Stimulated activated CD4-positive, alpha-beta T cell treated with anti-CD3 and anti-CD28 coated beads, Interleukin-15, amount 100 ng/mL, for 24 hours (primary cell): ENCODE results near the gene INSC.

ENCODE experiments used
- DNase-seq: peaks from one replicate; pipeline ENCODE4 v3.0.0-alpha.2; 2020

INSC gene

DNA sequence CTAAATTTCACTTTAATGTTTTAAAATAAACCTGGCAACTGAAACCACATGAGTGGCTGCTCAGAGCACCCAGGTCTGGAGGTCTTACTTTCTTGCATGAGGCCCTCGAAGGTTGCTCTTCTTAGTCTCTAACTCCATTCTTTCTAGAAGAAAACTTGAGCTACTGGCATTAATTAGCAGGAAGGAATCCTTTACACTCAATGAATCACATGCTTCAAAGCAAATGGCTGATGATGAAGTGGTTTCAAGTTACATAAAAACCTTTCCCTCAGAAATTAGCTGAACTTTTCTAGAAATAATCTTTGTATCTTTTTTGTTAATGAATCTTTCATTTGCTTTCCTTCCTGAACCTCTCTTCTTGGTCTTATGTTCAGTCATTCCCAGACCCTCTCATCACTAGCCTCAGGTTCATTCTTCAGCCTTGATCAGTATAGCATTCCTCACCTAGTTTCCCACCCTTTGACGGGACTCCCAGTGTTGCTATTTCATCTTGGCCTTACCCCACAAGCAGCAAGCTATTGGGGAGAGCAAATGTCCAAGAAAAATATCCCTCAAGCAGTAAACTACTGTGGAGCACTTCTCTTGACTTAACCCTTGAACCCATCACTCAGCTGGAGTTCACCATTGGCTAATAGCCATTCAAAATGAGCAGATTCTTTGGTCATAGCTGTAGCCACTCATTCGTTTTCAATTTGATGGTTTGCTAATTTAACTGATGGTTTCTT, 75.1 kb downstream of the INSC start:
- DNase-seq = no peak

DNA sequence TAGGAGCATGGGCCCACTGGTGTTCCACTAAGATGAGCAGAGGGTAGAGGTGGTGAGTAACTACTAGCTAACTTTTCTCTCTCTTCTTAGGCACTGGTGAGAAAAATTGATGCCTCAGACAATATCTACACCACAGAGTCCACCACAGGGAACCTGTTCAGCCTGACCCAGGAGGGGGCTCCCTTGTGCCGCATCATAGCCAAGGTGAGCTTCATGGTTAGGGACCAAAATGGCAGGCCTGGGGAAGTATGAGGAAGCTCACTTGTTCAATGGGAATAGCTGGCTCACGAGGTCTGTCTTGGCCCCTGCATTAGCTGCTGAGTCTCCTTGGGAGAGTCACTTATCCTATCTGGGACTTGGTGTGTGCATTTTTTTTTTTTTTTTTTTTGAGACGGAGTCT, 75.9 kb downstream of the INSC start:
- no peak for DNase-seq

DNA sequence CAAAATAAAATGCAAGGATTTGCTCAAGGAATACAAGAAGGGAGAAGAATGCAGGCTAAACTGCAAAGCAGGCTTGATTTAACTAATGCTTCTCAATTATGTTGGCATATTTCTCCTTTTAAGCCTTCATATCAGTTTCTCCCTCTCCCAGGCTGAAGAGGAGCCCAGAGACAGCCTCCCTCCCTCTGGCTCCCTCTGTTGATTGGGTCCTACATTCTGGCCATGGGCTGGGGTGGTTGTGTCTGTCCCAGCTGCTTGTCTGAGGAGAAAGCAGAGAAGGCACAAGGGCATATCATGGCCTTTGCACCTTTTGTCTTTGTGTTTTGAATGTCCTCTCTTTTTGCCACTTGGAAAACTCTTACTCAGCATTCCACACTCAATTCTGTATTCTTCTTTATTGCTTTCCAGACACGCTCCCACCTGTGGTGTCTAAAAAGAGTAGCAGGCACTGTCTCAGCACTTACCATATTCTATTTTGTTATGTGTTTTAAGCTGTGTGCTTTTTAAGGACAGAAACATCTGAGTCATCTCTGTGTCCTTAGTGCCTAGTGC, 77.4 kb downstream of the INSC start:
- no peak for DNase-seq

DNA sequence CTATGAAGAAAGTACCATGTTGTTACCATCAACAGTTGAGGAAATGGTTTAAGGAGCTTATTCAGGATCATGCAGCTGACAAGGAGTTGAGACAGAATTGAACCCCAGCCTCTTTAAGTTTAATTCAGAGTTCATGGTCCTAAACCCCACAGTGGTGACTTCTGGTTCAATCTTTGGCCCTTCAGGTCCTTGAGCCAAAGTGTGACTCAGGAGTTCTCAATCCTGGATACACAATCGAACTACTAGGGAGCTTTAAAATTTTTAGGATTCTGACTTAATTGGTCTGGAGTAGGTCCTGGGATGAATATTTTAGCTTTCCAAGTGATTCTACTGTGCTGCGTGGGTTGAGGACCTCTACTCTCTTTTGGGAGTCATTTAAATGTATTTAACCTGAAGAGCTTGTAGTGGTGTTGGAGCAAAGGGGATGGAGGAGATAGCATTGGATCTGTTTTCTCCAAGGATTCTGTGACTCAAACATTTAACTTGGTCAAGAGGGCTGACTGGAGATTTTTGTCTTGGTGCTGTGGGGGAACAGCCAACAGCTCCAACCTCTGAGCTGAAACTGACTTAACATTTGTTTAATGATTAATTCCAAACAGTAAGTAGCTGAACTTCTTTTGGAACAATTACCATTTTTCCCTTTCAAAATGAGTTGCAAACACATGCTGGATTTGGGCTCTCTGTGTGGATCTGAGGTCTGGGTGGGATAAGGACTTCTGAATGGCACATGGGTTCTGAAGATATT, 80.1 kb downstream of the INSC start:
- no peak for DNase-seq

DNA sequence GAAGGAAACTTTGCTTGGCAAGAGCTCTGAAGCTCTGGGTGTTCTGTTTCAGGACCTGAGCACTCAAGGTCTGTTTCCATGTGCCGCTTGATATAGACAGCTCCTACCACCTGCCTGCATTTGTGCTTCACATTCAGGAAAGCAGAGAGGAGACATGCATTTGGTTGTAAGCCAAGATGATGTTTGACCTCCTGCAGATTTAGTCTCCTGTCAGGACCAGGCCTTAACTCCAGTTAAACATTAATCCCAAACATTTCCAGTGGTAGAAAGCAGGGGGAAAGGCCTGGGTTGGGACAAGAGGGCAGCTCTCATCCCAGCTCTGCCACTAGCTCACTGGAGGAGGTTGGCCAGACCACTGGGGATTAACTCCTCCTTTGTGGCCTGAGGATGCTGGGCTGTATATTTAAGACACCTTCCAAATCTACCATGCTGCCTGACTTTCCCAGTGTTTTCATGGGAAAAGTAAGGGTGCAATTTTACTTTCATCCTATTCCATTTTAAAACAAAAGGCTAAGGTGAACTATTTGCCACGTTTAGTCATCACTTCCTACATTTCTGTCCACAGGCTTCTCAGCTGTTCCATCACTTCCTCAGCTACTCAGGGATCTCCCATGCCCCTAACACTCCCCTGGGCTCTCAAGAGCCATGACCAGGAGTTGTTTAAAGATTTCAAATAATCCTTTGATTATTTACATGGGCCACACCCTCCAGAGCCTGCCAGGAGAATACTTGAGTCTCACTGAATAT, 80.9 kb downstream of the INSC start:
- no peak for DNase-seq

DNA sequence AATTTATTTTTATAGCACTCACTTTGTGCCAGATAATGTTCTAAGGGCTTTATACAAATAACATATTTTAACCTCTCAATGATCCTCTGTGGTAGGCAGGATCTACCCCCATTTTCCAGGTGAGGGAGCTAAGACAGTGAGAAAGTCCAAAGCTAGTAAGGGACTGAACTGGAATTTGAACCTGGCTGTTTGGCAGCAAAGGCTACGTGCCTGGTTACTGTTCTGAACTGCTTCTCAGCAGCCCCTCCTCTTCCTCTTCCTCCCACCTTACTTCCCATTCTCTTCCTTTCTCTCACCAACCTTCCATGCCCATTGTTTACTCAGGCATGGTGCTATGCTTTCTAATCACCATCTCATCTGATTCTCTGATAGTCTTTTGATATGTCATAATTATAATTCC, 82.0 kb downstream of the INSC start:
- DNase-seq = no peak

DNA sequence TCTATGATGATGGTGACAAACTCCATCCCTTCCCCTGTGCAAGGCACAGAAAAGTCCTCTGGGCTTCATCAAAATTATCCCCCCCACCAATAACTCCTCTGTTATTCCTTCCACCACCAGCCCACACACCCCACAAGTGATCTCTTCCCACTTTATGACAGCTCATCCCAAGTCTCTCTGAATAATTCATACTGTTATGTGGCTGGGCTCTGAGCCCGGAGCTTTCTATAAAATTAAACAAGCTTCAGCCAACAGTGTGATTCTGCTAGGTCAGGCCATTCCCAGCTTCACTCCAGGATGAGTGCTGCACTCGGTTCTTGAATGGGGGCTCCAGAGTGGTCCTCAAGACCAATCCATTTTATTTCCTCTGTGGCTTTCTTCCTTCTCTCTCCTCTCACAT, 83.0 kb downstream of the INSC start:
- DNase-seq = no peak

DNA sequence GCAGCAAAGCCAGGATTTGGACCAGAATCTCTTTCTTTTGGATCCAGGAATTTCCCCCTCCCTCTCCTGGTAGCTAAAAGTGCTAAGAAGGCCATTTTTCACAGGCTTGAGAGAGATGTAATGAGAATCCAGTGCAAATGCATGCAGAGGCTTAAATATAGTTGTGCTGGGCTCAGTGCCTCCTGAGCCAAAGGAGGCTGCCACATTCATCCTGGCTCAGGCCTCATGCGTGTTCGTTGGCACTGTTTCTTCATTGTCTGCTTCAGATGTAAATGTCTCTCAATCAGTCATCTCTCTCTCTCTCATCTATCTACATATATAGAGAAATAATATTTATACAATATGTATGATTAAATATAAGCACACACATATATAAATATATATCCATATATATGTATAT, 83.6 kb downstream of the INSC start:
- DNase-seq = no peak

DNA sequence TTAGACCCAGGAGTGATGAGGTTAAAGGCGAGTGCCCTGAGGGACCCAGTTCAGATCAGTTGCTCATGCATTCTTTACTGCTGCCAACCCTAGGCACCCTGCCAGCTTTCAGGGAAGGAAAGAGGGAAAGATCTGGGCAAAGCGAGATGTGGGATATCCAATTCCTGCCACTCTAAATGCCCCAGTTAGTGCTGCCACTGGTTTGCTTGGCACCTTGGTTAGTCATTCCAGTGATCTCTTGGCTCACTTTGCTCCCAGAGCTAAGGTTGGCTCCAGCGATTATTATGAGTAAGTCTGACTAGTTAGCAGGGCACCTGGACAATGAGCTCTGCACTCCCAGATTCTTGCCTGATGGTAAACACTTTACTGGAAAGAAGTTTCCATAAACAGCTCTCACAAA, 85.0 kb downstream of the INSC start:
- no peak for DNase-seq

DNA sequence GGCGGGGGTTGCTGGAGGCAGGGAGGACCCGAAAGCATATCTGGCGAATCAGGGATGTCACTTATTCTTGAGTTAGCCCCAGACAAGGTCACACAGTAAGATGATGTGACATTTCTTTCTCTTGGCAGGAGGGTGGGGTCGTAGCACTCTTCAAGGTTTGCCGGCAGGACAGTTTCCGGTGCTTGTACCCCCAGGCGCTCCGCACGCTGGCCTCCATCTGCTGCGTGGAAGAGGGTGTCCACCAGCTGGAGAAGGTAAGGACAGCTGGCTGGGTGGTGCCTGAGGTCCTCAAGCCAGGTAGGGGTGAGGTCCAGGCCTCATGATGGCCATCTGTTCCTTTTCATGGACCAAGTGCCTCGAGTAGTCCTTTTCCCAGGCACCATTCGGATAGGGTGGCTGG, 86.0 kb downstream of the INSC start:
- DNase-seq = no peak

DNA sequence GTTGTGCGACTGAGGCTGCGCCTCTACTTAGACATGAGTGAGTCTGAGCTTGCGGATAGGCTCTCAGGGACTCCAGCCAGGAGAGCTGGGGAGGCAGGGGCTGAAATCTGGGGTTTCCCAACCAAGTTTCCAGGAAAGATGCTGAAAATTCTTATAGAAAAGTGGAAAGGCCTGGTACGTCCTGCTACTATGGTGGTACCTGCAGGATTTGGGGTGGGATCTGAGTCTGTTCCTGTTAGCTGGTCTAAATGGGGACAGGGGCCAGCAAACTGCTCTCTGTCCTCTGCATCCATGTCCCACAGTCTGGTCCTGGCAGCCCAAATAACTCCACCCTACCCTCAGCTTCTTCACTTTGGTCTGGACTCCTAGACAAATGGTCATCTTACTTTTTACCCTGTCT, 86.9 kb downstream of the INSC start:
- DNase-seq = no peak

DNA sequence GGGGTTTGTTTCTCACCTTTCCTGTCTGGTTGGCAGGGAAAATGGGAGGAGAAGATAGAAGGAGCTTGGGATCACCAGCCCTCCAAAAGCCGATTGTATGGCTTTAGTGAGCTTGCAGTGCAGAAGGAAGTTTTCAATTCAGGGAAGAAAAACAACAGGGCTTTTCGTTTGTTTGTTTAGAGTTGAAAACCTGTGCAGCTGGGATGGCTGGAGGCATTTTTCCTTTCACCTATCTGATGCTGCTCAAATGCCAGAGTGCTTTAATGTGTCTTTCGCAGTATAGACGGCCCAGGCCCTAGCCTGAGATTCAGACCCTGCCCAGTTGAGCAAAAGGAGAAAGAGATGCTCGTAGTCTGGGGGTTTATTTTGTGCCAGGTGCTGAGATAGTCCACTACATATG, 87.9 kb downstream of the INSC start:
- DNase-seq = no peak

DNA sequence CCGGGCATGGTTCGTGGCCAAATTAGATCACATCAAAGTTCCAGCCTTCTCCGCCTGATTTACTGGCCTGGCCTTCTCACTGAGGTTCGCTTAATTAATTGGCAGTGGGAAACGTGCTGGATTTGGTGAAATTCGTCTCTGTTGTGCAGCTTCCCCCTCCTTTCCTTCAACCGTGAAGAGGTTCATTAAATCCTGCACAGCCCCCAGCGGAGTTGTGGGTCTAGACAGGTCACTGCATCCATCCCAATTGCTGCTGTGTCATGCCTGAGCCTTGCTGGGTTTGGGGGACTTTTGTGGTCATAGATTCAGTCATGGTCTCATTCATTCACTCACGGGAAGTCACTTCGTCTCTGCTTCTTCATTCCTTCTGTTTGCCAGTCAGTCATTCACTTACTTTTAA, 90.0 kb downstream of the INSC start:
- no peak for DNase-seq

DNA sequence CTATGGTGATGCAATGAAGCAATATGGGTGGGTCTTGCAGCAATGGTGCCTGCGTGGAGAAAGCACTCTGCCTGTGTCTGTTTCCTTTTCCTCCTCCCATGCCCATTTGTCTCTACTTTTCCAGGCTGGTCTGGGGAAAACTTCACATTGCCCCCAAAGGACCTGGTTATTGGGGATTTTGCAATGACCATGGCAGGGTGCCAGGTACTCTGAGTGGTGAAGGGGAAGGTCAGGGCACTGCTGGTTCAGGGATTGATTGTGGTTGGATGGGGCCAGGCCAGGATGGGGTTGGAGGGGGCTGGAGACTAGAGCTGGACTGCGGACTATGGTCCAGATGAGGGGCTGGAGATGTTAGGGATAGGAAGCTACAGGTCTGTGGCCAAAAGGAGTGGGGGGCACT, 92.1 kb downstream of the INSC start:
- DNase-seq = no peak

DNA sequence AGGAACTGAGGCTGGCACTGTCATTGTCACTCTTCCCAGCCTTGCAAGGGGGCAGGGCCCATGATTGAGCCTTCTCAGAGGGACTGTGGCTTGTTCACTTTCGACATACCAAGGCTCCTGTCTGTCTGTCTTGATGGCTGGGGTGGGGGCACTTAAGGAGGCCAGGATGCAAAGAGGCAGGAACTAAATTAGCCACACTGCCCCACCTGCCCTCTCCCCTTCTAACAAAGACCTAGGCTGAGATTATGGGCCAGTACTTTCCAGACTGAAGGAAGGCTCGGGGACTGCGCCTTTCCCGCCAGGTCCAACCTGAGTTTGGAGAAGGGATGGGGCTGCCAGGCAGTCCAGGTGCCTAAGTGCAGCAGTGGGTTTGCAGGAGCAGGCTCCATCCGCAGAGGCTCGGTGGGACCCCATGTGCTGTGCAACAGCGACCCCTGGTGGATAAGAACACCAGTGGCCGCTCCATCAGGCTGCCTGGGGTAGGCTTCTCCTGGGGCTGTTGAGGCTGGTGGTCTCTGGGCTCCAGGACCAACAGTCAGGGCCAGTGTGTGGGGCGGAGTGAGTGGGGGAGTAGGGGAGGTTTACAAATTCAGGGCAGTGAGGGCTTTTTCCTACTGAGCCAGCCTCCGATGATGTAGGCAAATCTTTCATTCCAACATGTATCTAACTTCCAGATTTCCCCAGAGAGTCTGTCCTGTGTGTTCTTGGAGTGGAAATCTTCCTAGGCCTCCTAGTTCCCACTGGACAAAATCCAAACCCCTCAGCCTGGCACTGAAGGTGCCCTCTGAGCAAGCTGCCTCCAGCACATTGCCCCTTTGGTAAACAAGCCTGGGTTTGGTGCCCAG, 93.9 kb downstream of the INSC start:
- peak; percentile 80 for DNase-seq

DNA sequence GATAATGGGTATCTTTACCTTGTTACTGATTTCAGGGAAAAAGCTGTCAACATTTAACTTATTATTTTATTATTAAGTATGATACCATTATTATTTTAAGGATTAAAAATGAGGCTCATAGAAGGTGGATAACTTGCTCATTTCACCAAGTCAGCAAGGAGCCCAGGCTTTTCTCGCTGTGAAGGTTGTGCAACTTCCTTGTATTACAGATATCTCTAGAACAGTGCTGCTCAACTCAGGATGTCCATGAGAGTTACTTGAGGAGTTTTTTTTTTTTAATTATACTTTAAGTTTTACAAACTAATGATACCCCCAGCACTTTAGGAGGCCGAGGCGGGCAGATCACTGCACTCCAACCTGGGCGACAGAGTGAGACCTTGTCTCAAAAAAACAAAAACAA, 98.2 kb downstream of the INSC start:
- DNase-seq = no peak

DNA sequence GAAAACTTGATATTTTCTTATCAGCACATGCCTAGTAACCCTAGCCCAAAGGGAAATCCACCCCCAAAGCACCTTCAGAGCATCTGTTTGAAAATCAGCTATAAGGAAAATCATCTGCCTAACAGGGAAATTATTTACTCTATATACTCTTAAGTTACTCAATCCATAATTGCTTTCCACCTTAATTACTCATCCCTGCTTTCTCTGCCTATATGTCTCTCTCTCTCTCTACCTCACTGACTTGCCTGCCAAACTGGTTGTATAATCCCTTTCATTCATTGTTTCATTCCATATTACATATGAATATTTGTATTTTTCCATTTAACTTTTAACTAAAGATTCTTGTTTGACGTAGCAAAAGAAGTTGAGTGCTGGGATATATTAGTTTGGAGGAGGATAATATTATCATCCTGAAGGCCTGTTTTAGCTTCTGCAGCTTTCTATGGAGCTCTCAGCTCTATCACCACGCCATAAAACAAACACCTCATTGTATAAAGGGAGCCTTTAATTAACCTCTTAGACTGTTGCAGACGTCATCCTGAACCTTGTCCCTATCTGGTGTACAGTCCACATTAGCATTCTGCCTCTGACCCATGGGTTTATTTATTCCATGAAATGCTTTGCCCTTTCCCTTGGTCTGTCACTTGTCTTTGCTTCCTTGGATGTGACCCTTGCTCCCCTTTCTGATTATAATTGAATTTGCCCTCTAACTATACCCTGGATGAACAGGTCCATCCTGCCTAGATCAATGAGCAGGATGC, 98.9 kb downstream of the INSC start:
- DNase-seq = no peak

DNA sequence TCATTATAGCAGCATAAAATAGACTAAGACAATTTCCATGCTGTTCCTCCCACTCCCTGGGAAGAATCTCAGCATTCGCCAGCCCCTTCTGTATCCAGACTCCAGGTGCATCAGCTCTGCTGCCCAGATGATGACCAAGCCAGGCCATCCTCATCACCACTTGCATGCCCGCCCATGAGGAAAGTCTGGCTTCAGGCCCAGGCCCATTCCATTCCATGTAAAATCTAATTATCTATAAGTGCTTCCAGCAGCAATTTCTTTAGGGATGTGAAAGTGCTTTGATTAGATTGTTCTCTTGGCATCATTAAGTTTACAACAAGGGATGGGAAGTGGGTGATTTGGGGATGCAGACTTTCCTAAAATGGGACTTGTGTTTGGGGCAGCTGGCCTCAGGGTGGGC, 100.3 kb downstream of the INSC start:
- no peak for DNase-seq

DNA sequence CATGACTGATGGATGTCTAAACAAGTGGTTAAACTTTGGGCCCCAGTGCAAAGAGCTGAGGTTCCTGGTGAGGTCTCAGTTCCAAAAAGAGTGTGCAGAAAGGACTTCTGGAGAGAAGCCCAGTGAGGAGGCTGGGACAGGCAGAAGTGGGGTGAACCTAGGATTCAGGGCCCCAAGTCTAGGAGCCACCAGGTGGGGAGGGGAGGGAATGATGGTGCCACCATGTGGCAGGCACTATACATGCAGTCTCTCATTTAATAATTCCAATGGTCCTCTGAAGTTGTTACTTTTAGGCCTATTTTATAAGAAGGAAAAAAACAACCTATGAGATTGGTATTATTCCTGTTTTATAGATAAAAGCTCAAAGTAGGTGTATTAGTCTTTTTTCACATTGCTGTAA, 102.0 kb downstream of the INSC start:
- peak; percentile 12 for DNase-seq

DNA sequence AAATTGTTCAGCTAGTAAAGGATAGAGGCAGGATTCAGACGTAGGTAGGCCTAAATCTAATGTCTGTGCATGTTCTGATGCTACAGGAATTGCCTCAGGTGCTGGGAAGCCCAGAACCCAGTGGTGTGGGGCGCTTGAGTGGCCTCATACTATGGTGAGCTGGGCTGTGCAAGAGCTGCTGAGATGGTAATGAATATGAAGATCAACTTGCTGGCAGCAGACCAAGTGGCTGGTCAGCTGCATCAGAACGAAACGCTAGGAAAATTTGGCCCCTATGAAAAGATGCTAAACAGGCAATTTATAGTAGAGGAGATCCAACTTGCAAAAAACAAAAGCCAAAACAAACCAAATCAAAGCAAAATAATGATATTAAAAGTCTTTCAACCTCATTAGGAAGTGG, 102.7 kb downstream of the INSC start:
- no peak for DNase-seq

DNA sequence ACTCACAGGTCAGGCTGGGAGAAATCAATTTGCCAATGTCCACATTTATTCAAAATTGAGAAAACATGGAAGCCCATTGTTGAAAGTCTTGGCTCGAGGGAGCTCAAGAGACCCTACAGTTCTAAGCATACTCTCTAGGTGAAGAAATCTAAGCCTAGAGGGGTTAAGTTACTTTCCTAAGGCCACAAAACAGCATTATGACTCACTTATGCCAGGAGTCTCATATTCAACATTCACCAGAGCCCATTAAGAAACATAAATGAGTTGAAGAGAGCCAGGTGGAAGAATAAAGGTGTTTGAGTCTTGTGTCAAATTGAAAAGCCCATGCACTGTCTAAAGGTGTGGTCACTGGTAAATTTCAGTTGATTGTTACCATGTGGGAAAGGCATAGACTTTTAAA, 108.1 kb downstream of the INSC start:
- DNase-seq = no peak

DNA sequence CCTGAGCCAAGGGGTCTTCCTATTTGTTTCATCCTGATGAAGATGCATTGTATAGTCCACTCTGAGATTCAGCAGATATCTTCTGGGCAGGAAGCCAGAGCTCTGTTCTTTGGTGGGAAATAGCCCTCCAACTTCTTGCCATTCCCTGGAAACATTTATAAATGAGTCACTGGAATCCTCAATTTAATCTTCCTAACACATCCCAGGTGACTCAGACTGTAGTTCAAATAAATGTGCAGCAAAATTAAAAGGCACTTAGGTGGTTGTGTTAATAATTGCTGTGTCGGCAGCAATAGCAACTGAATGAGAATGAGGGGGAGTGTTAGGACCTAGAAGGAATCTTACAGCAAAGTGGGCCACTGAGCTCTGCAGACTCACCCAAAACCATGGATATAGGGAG, 108.6 kb downstream of the INSC start:
- no peak for DNase-seq
